K562 (cell line): Measurements from ENCODE around the gene MTPN. TPM values are rescaled to one million over a fixed set of nuclear protein-coding genes. Genes with fewer than 3 reads are reported as not detected.

Experiments used
- BACH1 ChIP-seq: fragments of 200-800 bp; sonication (Bioruptor generic); IDR thresholded peaks from 2 replicates; pipeline ENCODE4 v1.6.1; 2016; ENCODE audit warnings: missing genetic modification characterization, missing compliant biosample characterization
- CHD7 ChIP-seq: fragments of 200-600 bp; sonication (generic); IDR thresholded peaks from one replicate; pipeline ENCODE4 v1.6.1; 2012; ENCODE audit warnings: mild to moderate bottlenecking, low read depth, low read length, inconsistent platforms
- DPF2 ChIP-seq: fragments of 450-650 bp; IDR thresholded peaks from 2 replicates; pipeline ENCODE4 v1.6.1; 2016
- KLF13 ChIP-seq: fragments of 450-650 bp; IDR thresholded peaks from 2 replicates; pipeline ENCODE4 v1.6.1; 2016; ENCODE audit warnings: missing genetic modification characterization, low read depth, mild to moderate bottlenecking, missing compliant biosample characterization, moderate library complexity, borderline replicate concordance
- POLR3G ChIP-seq: IDR thresholded peaks from 2 replicates; pipeline ENCODE4 v1.6.1; 2011; ENCODE audit not compliant: insufficient read length, insufficient replicate concordance; ENCODE audit errors: extremely low read depth
- RBFOX2 ChIP-seq: fragments of 200-400 bp; formaldehyde crosslinking; IDR thresholded peaks from 2 replicates; pipeline ENCODE4 v1.6.1; 2017; ENCODE audit warnings: low read depth, mild to moderate bottlenecking, low read length, moderate library complexity
- RBM22 ChIP-seq: fragments of 200-400 bp; formaldehyde crosslinking; IDR thresholded peaks from 2 replicates; pipeline ENCODE4 v1.6.1; 2018; ENCODE audit warnings: low read length, low read depth; ENCODE audit not compliant: poor library complexity, severe bottlenecking
- SAP30 ChIP-seq: fragments of 200-600 bp; sonication (generic); IDR thresholded peaks from 2 replicates; pipeline ENCODE4 v1.6.1; 2012; ENCODE audit warnings: borderline replicate concordance, low read depth, mild to moderate bottlenecking, moderate library complexity, low read length, control low read depth, inconsistent platforms; ENCODE audit not compliant: insufficient read depth, poor library complexity, severe bottlenecking
- polyA plus RNA-seq, 8 experiments: library from polyadenylated mRNA; depleted of rRNA in 4 of 8; stranded (reverse) in 5 of 8; unstranded in 3 of 8; fragments of >200 nt; fragmentation: Nextera tagmentation in 2 of 8; fragmentation: Illumina TruSeq in 1 of 8; extraction: Ambion mirVana in 2 of 8; extraction: Trizol in 1 of 8; gene quantifications; 2 replicates each; pipeline versions ENCODE4 v1.2.1 to v1.2.3, GENCODE V29; 2011 to 2014; ENCODE audit warnings: inconsistent platforms in 1 of 8, missing spikeins in 1 of 8
- total RNA-seq, 7 experiments: library from RNA; depleted of rRNA in 6 of 7; stranded (reverse); fragments of >200 nt in 6 of 7; fragmentation: Illumina TruSeq in 2 of 7; extraction: Trizol in 2 of 7; gene quantifications; 2 replicates each; pipeline versions ENCODE4 v1.2.1 to v1.2.3, GENCODE V29; 2011 to 2021; ENCODE audit warnings: low replicate concordance in 1 of 7
- TF ChIP-seq, protein P1 (sequence below): sonication (generic); formaldehyde crosslinking; IDR thresholded peaks from 2 replicates; pipeline ENCODE4 v1.8.0; 2022; ENCODE audit warnings: mild to moderate bottlenecking, missing genetic modification reagents
- TF ChIP-seq, protein P2 (sequence below): fragments of 250-450 bp; sonication (Bioruptor Pico); IDR thresholded peaks from 2 replicates; pipeline ENCODE4 v1.4.0; 2020; ENCODE audit warnings: mild to moderate bottlenecking
- TF ChIP-seq, protein P3 (sequence below): fragments of 450-650 bp; IDR thresholded peaks from 2 replicates; pipeline ENCODE4 v1.6.1; 2018; ENCODE audit warnings: mild to moderate bottlenecking, low read depth; ENCODE audit not compliant: partially characterized antibody

MTPN gene
- total and polyA plus RNA-seq, 9 of the 15 experiments (the other 6 are each of a cell fraction or from before 2014, with no cell fraction given): 68.5 to 261 (median 156) TPM

- TF ChIP-seq CHD7 (no peak), KLF13 (peak; percentile 39; the same call in 1 of the 2 replicates), DPF2 (0 out of 2 replicates have a peak, but pooled peaks have one; percentile 17), RBFOX2 (no peak), SAP30 (no peak), RBM22 (no peak), BACH1 (tag) (0 out of 2 replicates have a peak, but pooled peaks have one; percentile 21), POLR3G (no peak)
- TF ChIP-seq, protein P1, sequence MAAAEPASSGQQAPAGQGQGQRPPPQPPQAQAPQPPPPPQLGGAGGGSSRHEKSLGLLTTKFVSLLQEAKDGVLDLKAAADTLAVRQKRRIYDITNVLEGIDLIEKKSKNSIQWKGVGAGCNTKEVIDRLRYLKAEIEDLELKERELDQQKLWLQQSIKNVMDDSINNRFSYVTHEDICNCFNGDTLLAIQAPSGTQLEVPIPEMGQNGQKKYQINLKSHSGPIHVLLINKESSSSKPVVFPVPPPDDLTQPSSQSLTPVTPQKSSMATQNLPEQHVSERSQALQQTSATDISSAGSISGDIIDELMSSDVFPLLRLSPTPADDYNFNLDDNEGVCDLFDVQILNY (CRISPR knock-in tag): no peak
- TF ChIP-seq, protein P2, sequence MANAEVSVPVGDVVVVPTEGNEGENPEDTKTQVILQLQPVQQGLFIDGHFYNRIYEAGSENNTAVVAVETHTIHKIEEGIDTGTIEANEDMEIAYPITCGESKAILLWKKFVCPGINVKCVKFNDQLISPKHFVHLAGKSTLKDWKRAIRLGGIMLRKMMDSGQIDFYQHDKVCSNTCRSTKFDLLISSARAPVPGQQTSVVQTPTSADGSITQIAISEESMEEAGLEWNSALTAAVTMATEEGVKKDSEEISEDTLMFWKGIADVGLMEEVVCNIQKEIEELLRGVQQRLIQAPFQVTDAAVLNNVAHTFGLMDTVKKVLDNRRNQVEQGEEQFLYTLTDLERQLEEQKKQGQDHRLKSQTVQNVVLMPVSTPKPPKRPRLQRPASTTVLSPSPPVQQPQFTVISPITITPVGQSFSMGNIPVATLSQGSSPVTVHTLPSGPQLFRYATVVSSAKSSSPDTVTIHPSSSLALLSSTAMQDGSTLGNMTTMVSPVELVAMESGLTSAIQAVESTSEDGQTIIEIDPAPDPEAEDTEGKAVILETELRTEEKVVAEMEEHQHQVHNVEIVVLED (CRISPR knock-in tag): no peak
- TF ChIP-seq, protein P3, sequence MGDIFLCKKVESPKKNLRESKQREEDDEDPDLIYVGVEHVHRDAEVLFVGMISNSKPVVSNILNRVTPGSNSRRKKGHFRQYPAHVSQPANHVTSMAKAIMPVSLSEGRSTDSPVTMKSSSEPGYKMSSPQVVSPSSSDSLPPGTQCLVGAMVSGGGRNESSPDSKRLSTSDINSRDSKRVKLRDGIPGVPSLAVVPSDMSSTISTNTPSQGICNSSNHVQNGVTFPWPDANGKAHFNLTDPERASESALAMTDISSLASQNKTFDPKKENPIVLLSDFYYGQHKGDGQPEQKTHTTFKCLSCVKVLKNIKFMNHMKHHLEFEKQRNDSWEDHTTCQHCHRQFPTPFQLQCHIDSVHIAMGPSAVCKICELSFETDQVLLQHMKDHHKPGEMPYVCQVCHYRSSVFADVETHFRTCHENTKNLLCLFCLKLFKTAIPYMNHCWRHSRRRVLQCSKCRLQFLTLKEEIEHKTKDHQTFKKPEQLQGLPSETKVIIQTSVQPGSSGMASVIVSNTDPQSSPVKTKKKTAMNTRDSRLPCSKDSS: no peak
Measured at GRCh38 chr7:136000288-136000913, 23.2 kb upstream of the MTPN start (continued).
